ENCODE results near the gene EEF1A2. TPM values are rescaled to one million over a fixed set of nuclear protein-coding genes. Genes with fewer than 3 reads are reported as not detected.
A peak's percentile ranks its signal among the peaks of the same experiment; 100 is the strongest.

EEF1A2 gene
- total RNA-seq, 2 donors from 2014 or later, result 0.47 to 0.99 TPM

GRCh38 chr20:63541371-63541770 lies 42.5 kb upstream of the EEF1A2 start:
- Mint-ChIP-seq H3K4me1 (peaks cover 15% of the 10 kb centered on the region), H3K27ac (no peak overlapping the region), H3K36me3 (ENCODE audit: low read depth) (no peaks in the 10 kb centered on the region), H3K4me3 (no peak overlapping the region), H3K27me3 (no peaks in the 10 kb centered on the region)
- DNase-seq (no peak), ATAC-seq (no peak)
- no peaks in the 10 kb centered on the region for H3K9me3 ChIP-seq (ENCODE audit: control insufficient read depth, low read length, poor library complexity, severe bottlenecking)

GRCh38 chr20:63540417-63541186 lies 41.7 kb upstream of the EEF1A2 start:
- H3K4me3 Mint-ChIP-seq, result peak overlapping the region; percentile 12
- H3K4me1 Mint-ChIP-seq, result peaks cover 17% of the 10 kb centered on the region
- no peaks in the 10 kb centered on the region for H3K9me3 ChIP-seq (ENCODE audit: control insufficient read depth, low read length, poor library complexity, severe bottlenecking)
- no peak overlapping the region for H3K27ac Mint-ChIP-seq
- no peaks in the 10 kb centered on the region for H3K27me3 Mint-ChIP-seq
- DNase-seq (no peak), ATAC-seq (no peak)
- no peaks in the 10 kb centered on the region for H3K36me3 Mint-ChIP-seq (ENCODE audit: low read depth)

- Mint-ChIP-seq H3K4me3 (peak overlapping the region; percentile 50), H3K36me3 (ENCODE audit: low read depth) (no peaks in the 10 kb centered on the region), H3K27ac (no peak overlapping the region), H3K4me1 (peaks cover 13% of the 10 kb centered on the region), H3K27me3 (no peaks in the 10 kb centered on the region)
- H3K9me3 ChIP-seq (ENCODE audit: control insufficient read depth, low read length, poor library complexity, severe bottlenecking), result no peaks in the 10 kb centered on the region
- no peak for ATAC-seq
- no peak for DNase-seq
Measured at GRCh38 chr20:63539441-63540370, 40.8 kb upstream of the EEF1A2 start.

- DNase-seq, result no peak
- H3K9me3 ChIP-seq (ENCODE audit: control insufficient read depth, low read length, poor library complexity, severe bottlenecking), result no peaks in the 10 kb centered on the region
- H3K4me3 Mint-ChIP-seq, result peak overlapping the region; percentile 50
- peaks cover 13% of the 10 kb centered on the region for H3K4me1 Mint-ChIP-seq
- H3K27me3 Mint-ChIP-seq, result no peaks in the 10 kb centered on the region
- no peak for ATAC-seq
- H3K27ac Mint-ChIP-seq, result no peak overlapping the region
- H3K36me3 Mint-ChIP-seq (ENCODE audit: low read depth), result no peaks in the 10 kb centered on the region
Measured at GRCh38 chr20:63539092-63539430, 40.2 kb upstream of the EEF1A2 start.

- Mint-ChIP-seq H3K36me3 (ENCODE audit: low read depth) (no peaks in the 10 kb centered on the region), H3K4me1 (peaks cover 10% of the 10 kb centered on the region), H3K27me3 (no peaks in the 10 kb centered on the region), H3K4me3 (peak overlapping the region; percentile 74), H3K27ac (peak overlapping the region; percentile 19)
- ATAC-seq (peak; percentile 57), DNase-seq (peak; percentile 38 to 55 (median 54))
- no peaks in the 10 kb centered on the region for H3K9me3 ChIP-seq (ENCODE audit: control insufficient read depth, low read length, poor library complexity, severe bottlenecking)
Measured at GRCh38 chr20:63538204-63539091, 39.6 kb upstream of the EEF1A2 start.

- no peaks in the 10 kb centered on the region for H3K36me3 Mint-ChIP-seq (ENCODE audit: low read depth)
- H3K9me3 ChIP-seq (ENCODE audit: control insufficient read depth, low read length, poor library complexity, severe bottlenecking), result no peaks in the 10 kb centered on the region
- peak overlapping the region; percentile 19 for H3K27ac Mint-ChIP-seq
- no peaks in the 10 kb centered on the region for H3K27me3 Mint-ChIP-seq
- H3K4me1 Mint-ChIP-seq, result peaks cover 9% of the 10 kb centered on the region
- DNase-seq (peak; percentile 84 to 93 (median 86)), ATAC-seq (peak; percentile 92)
- peak overlapping the region; percentile 74 for H3K4me3 Mint-ChIP-seq
Measured at GRCh38 chr20:63537525-63538203, 38.8 kb upstream of the EEF1A2 start.

GRCh38 chr20:63536997-63537524 lies 38.2 kb upstream of the EEF1A2 start, which contains the start of gene PTK6:
TSS of gene PTK6 (minus strand) at chr20:63537376. CDS start at chr20:63537314, 62 bp downstream.
- H3K27me3 Mint-ChIP-seq, result no peaks in the 10 kb centered on the region
- H3K36me3 Mint-ChIP-seq (ENCODE audit: low read depth), result no peaks in the 10 kb centered on the region
- peak in 1 of 3 donors; percentile 26 for DNase-seq
- H3K4me1 Mint-ChIP-seq, result peaks cover 10% of the 10 kb centered on the region
- H3K27ac Mint-ChIP-seq, result peak within 1 kb of the TSS; percentile 19
- H3K9me3 ChIP-seq (ENCODE audit: control insufficient read depth, low read length, poor library complexity, severe bottlenecking), result no peaks in the 10 kb centered on the region
- peak; percentile 1 for ATAC-seq
- peak within 1 kb of the TSS; percentile 74 for H3K4me3 Mint-ChIP-seq

- peaks cover 12% of the 10 kb centered on the region for H3K4me1 Mint-ChIP-seq
- H3K27ac Mint-ChIP-seq, result no peak overlapping the region
- peak overlapping the region; percentile 74 for H3K4me3 Mint-ChIP-seq
- no peak for DNase-seq
- ATAC-seq, result no peak
- H3K27me3 Mint-ChIP-seq, result no peaks in the 10 kb centered on the region
- no peaks in the 10 kb centered on the region for H3K36me3 Mint-ChIP-seq (ENCODE audit: low read depth)
- H3K9me3 ChIP-seq (ENCODE audit: control insufficient read depth, low read length, poor library complexity, severe bottlenecking), result no peaks in the 10 kb centered on the region
Measured at GRCh38 chr20:63536241-63536977, 37.5 kb upstream of the EEF1A2 start.

GRCh38 chr20:63534831-63535651 lies 36.2 kb upstream of the EEF1A2 start:
- ATAC-seq (no peak), DNase-seq (peak in 1 of 3 donors; percentile 4)
- H3K4me3 Mint-ChIP-seq, result peak overlapping the region; percentile 3
- H3K27ac Mint-ChIP-seq, result no peak overlapping the region
- H3K4me1 Mint-ChIP-seq, result peaks cover 12% of the 10 kb centered on the region
- H3K27me3 Mint-ChIP-seq, result no peaks in the 10 kb centered on the region
- no peaks in the 10 kb centered on the region for H3K36me3 Mint-ChIP-seq (ENCODE audit: low read depth)
- no peaks in the 10 kb centered on the region for H3K9me3 ChIP-seq (ENCODE audit: control insufficient read depth, low read length, poor library complexity, severe bottlenecking)

GRCh38 chr20:63534427-63534830 lies 35.5 kb upstream of the EEF1A2 start:
- no peaks in the 10 kb centered on the region for H3K27me3 Mint-ChIP-seq
- DNase-seq (no peak), ATAC-seq (no peak)
- H3K4me1 Mint-ChIP-seq, result peaks cover 12% of the 10 kb centered on the region
- H3K36me3 Mint-ChIP-seq (ENCODE audit: low read depth), result no peaks in the 10 kb centered on the region
- H3K4me3 Mint-ChIP-seq, result peak overlapping the region; percentile 3
- H3K27ac Mint-ChIP-seq, result no peak overlapping the region
- H3K9me3 ChIP-seq (ENCODE audit: control insufficient read depth, low read length, poor library complexity, severe bottlenecking), result no peaks in the 10 kb centered on the region

- peaks cover 12% of the 10 kb centered on the region for H3K4me1 Mint-ChIP-seq
- no peaks in the 10 kb centered on the region for H3K27me3 Mint-ChIP-seq
- ATAC-seq (no peak), DNase-seq (no peak)
- no peak overlapping the region for H3K4me3 Mint-ChIP-seq
- H3K27ac Mint-ChIP-seq, result no peak overlapping the region
- no peaks in the 10 kb centered on the region for H3K36me3 Mint-ChIP-seq (ENCODE audit: low read depth)
- H3K9me3 ChIP-seq (ENCODE audit: control insufficient read depth, low read length, poor library complexity, severe bottlenecking), result no peaks in the 10 kb centered on the region
Measured at GRCh38 chr20:63533871-63534393, 35.0 kb upstream of the EEF1A2 start.
